Neural cell (in vitro differentiated cells): ENCODE measurements around the gene TTLL5. TPM values are rescaled to one million over a fixed set of nuclear protein-coding genes. Genes with fewer than 3 reads are reported as not detected.

Experiments
- H2AFZ ChIP-seq: fragments of 200-600, 300-800 bp; sonication (generic), shearing (Covaris generic); 2 replicates; pipeline ENCODE4 v1.6.0; 2014; ENCODE audit warnings: low read depth, mild to moderate bottlenecking, antibody characterized with exemption, low read length, moderate library complexity
- H3F3A ChIP-seq: fragments of 200-600 bp; shearing (Covaris generic); 2 replicates; pipeline ENCODE4 v1.6.1; 2016; ENCODE audit warnings: mild to moderate bottlenecking, moderate library complexity, mixed read lengths, antibody characterized with exemption, low read length; ENCODE audit not compliant: insufficient read depth, poor library complexity, severe bottlenecking
- H3K27ac ChIP-seq: fragments of 200-600, 300-800 bp; sonication (generic), shearing (Covaris generic); 2 replicates; pipeline ENCODE4 v1.5.1; 2014; ENCODE audit warnings: mild to moderate bottlenecking, low read length, moderate library complexity
- H3K27me3 ChIP-seq: fragments of 300-800, 200-600 bp; sonication (generic), shearing (Covaris generic); 2 replicates; pipeline ENCODE4 v1.6.0; 2014; ENCODE audit warnings: mild to moderate bottlenecking, low read depth, low read length, moderate library complexity; ENCODE audit not compliant: insufficient read depth
- H3K36me3 ChIP-seq: fragments of 300-800, 200-600 bp; sonication (generic), shearing (Covaris generic); 2 replicates; pipeline ENCODE4 v1.5.1; 2014; ENCODE audit warnings: mild to moderate bottlenecking, antibody characterized with exemption, low read length, moderate library complexity; ENCODE audit not compliant: insufficient read depth
- H3K4me2 ChIP-seq: fragments of 300-800, 200-600 bp; sonication (generic), shearing (Covaris generic); 2 replicates; pipeline ENCODE4 v1.6.0; 2014; ENCODE audit warnings: mild to moderate bottlenecking, low read length
- H3K4me3 ChIP-seq: fragments of 300-800, 200-600 bp; sonication (generic), shearing (Covaris generic); 2 replicates; pipeline ENCODE4 v1.5.1; 2014; ENCODE audit warnings: mild to moderate bottlenecking, low read length, moderate library complexity
- H3K79me2 ChIP-seq: fragments of 200-600 bp; shearing (Covaris generic); replicated peaks from 2 replicates; pipeline ENCODE4 v1.6.0; 2014; ENCODE audit warnings: mild to moderate bottlenecking, low read length, moderate library complexity; ENCODE audit not compliant: insufficient read depth
- H3K9ac ChIP-seq: fragments of 300-800, 200-600 bp; sonication (generic), shearing (Covaris generic); 2 replicates; pipeline ENCODE4 v1.6.1; 2016; ENCODE audit warnings: mild to moderate bottlenecking, low read length, mixed read lengths
- H3K9me2 ChIP-seq: fragments of 200-600 bp; shearing (Covaris generic); 2 replicates; pipeline ENCODE4 v1.6.1; 2016; ENCODE audit warnings: mild to moderate bottlenecking, low read length, mixed read lengths; ENCODE audit not compliant: insufficient read depth
- H3K9me3 ChIP-seq: fragments of 200-600, 300-800 bp; sonication (generic), shearing (Covaris generic); 2 replicates; pipeline ENCODE4 v1.6.1; 2016; ENCODE audit warnings: mild to moderate bottlenecking, mixed run types, low read length, moderate library complexity, mixed read lengths
- H4K20me1 ChIP-seq: fragments of 200-600 bp; shearing (Covaris generic); 2 replicates; pipeline ENCODE4 v1.6.1; 2016; ENCODE audit warnings: mild to moderate bottlenecking, mixed run types; ENCODE audit not compliant: insufficient read depth
- CTCF ChIP-seq: fragments of 450-650 bp; IDR thresholded peaks from 2 replicates; pipeline ENCODE4 v1.5.1; 2014; ENCODE audit warnings: antibody characterized with exemption, mild to moderate bottlenecking, moderate library complexity; ENCODE audit not compliant: poor library complexity, severe bottlenecking
- EP300 ChIP-seq: fragments of 450-650 bp; conservative IDR thresholded peaks from 2 replicates; pipeline ENCODE4 v1.6.1; 2014; ENCODE audit warnings: antibody characterized with exemption, mild to moderate bottlenecking, moderate library complexity; ENCODE audit not compliant: poor library complexity, severe bottlenecking
- EZH2 ChIP-seq: fragments of 200-600, 300-800 bp; shearing (Covaris generic), sonication (generic); IDR thresholded peaks from 2 replicates; pipeline ENCODE4 v1.6.1; 2014; ENCODE audit warnings: antibody characterized with exemption, low read length, borderline replicate concordance, mild to moderate bottlenecking; ENCODE audit not compliant: insufficient read depth, poor library complexity, severe bottlenecking
- MXI1 ChIP-seq: fragments of 450-650 bp; conservative IDR thresholded peaks from 2 replicates; pipeline ENCODE4 v1.6.1; 2014; ENCODE audit warnings: antibody characterized with exemption, mild to moderate bottlenecking; ENCODE audit not compliant: poor library complexity, severe bottlenecking
- POLR2AphosphoS5 ChIP-seq: IDR thresholded peaks from 2 replicates; pipeline ENCODE4 v1.6.1; 2012
- RAD21 ChIP-seq: fragments of 450-650 bp; conservative IDR thresholded peaks from 2 replicates; pipeline ENCODE4 v1.6.1; 2014; ENCODE audit warnings: antibody characterized with exemption, mild to moderate bottlenecking, moderate library complexity
- SMC3 ChIP-seq: fragments of 450-650 bp; conservative IDR thresholded peaks from 2 replicates; pipeline ENCODE4 v1.6.1; 2014; ENCODE audit warnings: antibody characterized with exemption, mild to moderate bottlenecking, moderate library complexity; ENCODE audit not compliant: poor library complexity
- TAF1 ChIP-seq: IDR thresholded peaks from 2 replicates; pipeline ENCODE4 v1.6.1; 2012; ENCODE audit warnings: low read depth
- polyA plus RNA-seq: library from polyadenylated mRNA; depleted of rRNA; stranded (reverse); fragments of >200 nt; gene quantifications from 2 replicates; pipeline ENCODE4 v1.2.3, GENCODE V29; 2014
- TF ChIP-seq, protein P1 (sequence below): IDR thresholded peaks from 2 replicates; pipeline ENCODE4 v1.6.1; 2012; ENCODE audit warnings: borderline replicate concordance

Gene TTLL5
- polyA plus RNA-seq, 1 donor from 2014 or later, result 8.2 TPM

GRCh38 chr14:75738192-75738591 is 77.1 kb downstream of the TTLL5 start:
- Histone ChIP-seq H3K4me3 (no peak overlapping the region), H3F3A (no peaks in the 10 kb centered on the region), H3K27me3 (no peaks in the 10 kb centered on the region), H3K79me2 (no peaks in the 10 kb centered on the region), H3K9me2 (no peaks in the 10 kb centered on the region), H3K4me2 (no peak overlapping the region), H3K36me3 (no peaks in the 10 kb centered on the region), H4K20me1 (no peaks in the 10 kb centered on the region), H3K27ac (no peak overlapping the region), H2AFZ (no peak overlapping the region), H3K9me3 (no peaks in the 10 kb centered on the region), H3K9ac (no peak overlapping the region)
- TF ChIP-seq EZH2 (no peak), EP300 (no peak), MXI1 (no peak), TAF1 (no peak)
- TF ChIP-seq, protein P1, sequence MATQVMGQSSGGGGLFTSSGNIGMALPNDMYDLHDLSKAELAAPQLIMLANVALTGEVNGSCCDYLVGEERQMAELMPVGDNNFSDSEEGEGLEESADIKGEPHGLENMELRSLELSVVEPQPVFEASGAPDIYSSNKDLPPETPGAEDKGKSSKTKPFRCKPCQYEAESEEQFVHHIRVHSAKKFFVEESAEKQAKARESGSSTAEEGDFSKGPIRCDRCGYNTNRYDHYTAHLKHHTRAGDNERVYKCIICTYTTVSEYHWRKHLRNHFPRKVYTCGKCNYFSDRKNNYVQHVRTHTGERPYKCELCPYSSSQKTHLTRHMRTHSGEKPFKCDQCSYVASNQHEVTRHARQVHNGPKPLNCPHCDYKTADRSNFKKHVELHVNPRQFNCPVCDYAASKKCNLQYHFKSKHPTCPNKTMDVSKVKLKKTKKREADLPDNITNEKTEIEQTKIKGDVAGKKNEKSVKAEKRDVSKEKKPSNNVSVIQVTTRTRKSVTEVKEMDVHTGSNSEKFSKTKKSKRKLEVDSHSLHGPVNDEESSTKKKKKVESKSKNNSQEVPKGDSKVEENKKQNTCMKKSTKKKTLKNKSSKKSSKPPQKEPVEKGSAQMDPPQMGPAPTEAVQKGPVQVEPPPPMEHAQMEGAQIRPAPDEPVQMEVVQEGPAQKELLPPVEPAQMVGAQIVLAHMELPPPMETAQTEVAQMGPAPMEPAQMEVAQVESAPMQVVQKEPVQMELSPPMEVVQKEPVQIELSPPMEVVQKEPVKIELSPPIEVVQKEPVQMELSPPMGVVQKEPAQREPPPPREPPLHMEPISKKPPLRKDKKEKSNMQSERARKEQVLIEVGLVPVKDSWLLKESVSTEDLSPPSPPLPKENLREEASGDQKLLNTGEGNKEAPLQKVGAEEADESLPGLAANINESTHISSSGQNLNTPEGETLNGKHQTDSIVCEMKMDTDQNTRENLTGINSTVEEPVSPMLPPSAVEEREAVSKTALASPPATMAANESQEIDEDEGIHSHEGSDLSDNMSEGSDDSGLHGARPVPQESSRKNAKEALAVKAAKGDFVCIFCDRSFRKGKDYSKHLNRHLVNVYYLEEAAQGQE, result no peak

DNA sequence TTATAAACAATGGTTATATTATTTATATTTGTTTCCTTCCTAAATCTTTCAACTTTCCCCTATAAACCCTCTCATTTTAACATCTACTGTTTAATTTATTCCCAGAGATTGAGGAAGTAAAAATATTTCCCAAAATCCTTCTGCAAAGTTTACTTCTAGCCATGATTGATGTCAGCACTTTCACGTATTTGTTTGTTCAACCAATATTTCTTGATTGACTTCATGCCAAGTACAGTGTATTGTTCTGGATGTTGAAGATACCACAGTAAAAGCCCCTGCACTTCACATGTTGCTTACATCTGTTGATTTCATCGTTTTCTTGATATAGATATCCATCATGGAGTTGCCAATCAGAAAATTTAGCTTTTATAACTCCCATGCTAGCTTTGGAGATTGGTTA is 81.8 kb downstream of the TTLL5 start:
- Histone ChIP-seq H3K9me2 (no peaks in the 10 kb centered on the region), H3K9ac (no peak overlapping the region), H2AFZ (no peak overlapping the region), H4K20me1 (no peaks in the 10 kb centered on the region), H3K4me2 (no peak overlapping the region), H3K36me3 (peaks cover 9% of the 10 kb centered on the region), H3K9me3 (no peaks in the 10 kb centered on the region), H3K4me3 (no peak overlapping the region), H3F3A (no peaks in the 10 kb centered on the region), H3K27ac (no peak overlapping the region), H3K79me2 (no peaks in the 10 kb centered on the region), H3K27me3 (no peaks in the 10 kb centered on the region)
- no peak for TF ChIP-seq EP300
- no peak for TF ChIP-seq POLR2AphosphoS5
- TF ChIP-seq CTCF, result no peak
- TF ChIP-seq, protein P1, result no peak
- no peak for TF ChIP-seq RAD21
- TF ChIP-seq MXI1, result no peak
- TF ChIP-seq TAF1, result no peak
- no peak for TF ChIP-seq SMC3
- no peak for TF ChIP-seq EZH2
